Liver (tissue), 9 donors: ENCODE results near the gene PCYT1A. TPM values are rescaled to one million over a fixed set of nuclear protein-coding genes. Genes with fewer than 3 reads are reported as not detected.

ENCODE experiments used
- DNase-seq: peaks from one replicate; pipeline ENCODE4 v3.0.0-alpha.2; 2017; ENCODE audit warnings: low spot score
- H3K27ac ChIP-seq, 2 donors: one replicate each; pipeline ENCODE4 v1.7.0; 2013; ENCODE audit warnings: inconsistent platforms in 2 of 2, low read length in 2 of 2, control low read depth in 1 of 2, low read depth in 1 of 2, mild to moderate bottlenecking in 1 of 2
- H3K27me3 ChIP-seq, 4 donors: one replicate each; pipeline versions ENCODE4 v1.6.1 to v1.7.0; 2013; ENCODE audit warnings: low read length in 3 of 4, inconsistent platforms in 1 of 4, mild to moderate bottlenecking in 1 of 4, moderate library complexity in 1 of 4; ENCODE audit not compliant: control insufficient read depth in 4 of 4, insufficient read depth in 4 of 4
- H3K36me3 ChIP-seq, 4 donors: one replicate each; pipeline versions ENCODE4 v1.6.1 to v1.7.0; 2013; ENCODE audit warnings: low read length in 3 of 4, mild to moderate bottlenecking in 3 of 4, low read depth in 1 of 4, moderate library complexity in 1 of 4; ENCODE audit not compliant: control insufficient read depth in 4 of 4, insufficient read depth in 3 of 4
- H3K4me1 ChIP-seq, 4 donors: one replicate each; pipeline versions ENCODE4 v1.6.1 to v1.7.0; 2013; ENCODE audit warnings: low read length in 3 of 4, mild to moderate bottlenecking in 3 of 4, moderate library complexity in 1 of 4; ENCODE audit not compliant: control insufficient read depth in 4 of 4, insufficient read depth in 4 of 4
- H3K4me3 ChIP-seq, 3 donors: one replicate each; pipeline versions ENCODE4 v1.6.1 to v1.7.0; 2013; ENCODE audit warnings: low read length in 3 of 3, control low read depth in 1 of 3, low read depth in 1 of 3, mild to moderate bottlenecking in 1 of 3
- H3K9ac ChIP-seq, 2 donors: one replicate each; pipeline ENCODE4 v1.7.0; 2013; ENCODE audit warnings: low read length in 2 of 2, mild to moderate bottlenecking in 2 of 2, moderate library complexity in 2 of 2, control low read depth in 1 of 2, low read depth in 1 of 2
- H3K9me3 ChIP-seq, 4 donors: one replicate each; pipeline versions ENCODE4 v1.6.1 to v1.7.0; 2013; ENCODE audit warnings: low read length in 3 of 4; ENCODE audit not compliant: control insufficient read depth in 4 of 4
- EGR1 ChIP-seq, 2 donors: IDR thresholded peaks; 2 replicates each; pipeline ENCODE4 v1.6.1; 2016 to 2018; ENCODE audit warnings: antibody characterized with exemption in 2 of 2, low read depth in 2 of 2
- FOXA1 ChIP-seq: IDR thresholded peaks from 2 replicates; pipeline ENCODE4 v1.6.1; 2016; ENCODE audit warnings: antibody characterized with exemption
- FOXA2 ChIP-seq: IDR thresholded peaks from 2 replicates; pipeline ENCODE4 v1.6.1; 2016; ENCODE audit warnings: antibody characterized with exemption
- GABPA ChIP-seq, 2 donors: IDR thresholded peaks in 1 of 2; conservative IDR thresholded peaks in 1 of 2; 2 replicates each; pipeline ENCODE4 v1.6.1; 2016; ENCODE audit warnings: antibody characterized with exemption in 2 of 2, mild to moderate bottlenecking in 1 of 2, moderate library complexity in 1 of 2
- HNF4A ChIP-seq, 2 donors: conservative IDR thresholded peaks; 2 replicates each; pipeline ENCODE4 v1.6.1; 2016; ENCODE audit warnings: antibody characterized with exemption in 2 of 2, mild to moderate bottlenecking in 2 of 2
- HNF4G ChIP-seq: IDR thresholded peaks from 2 replicates; pipeline ENCODE4 v1.6.1; 2016; ENCODE audit warnings: antibody characterized with exemption
- JUND ChIP-seq, 2 donors: IDR thresholded peaks; 2 replicates each; pipeline ENCODE4 v1.6.1; 2016; ENCODE audit warnings: antibody characterized with exemption in 2 of 2
- NR2F2 ChIP-seq: IDR thresholded peaks from 2 replicates; pipeline ENCODE4 v1.6.1; 2016; ENCODE audit warnings: antibody characterized with exemption
- RAD21 ChIP-seq, 2 donors: IDR thresholded peaks; 2 replicates each; pipeline ENCODE4 v1.6.1; 2016; ENCODE audit warnings: antibody characterized with exemption in 2 of 2, mild to moderate bottlenecking in 2 of 2
- RXRA ChIP-seq, 2 donors: IDR thresholded peaks; 2 replicates each; pipeline ENCODE4 v1.6.1; 2017 to 2018; ENCODE audit warnings: antibody characterized with exemption in 2 of 2, mild to moderate bottlenecking in 1 of 2
- SP1 ChIP-seq: IDR thresholded peaks from 2 replicates; pipeline ENCODE4 v1.6.1; 2018; ENCODE audit warnings: antibody characterized with exemption, mild to moderate bottlenecking
- TAF1 ChIP-seq: conservative IDR thresholded peaks from 2 replicates; pipeline ENCODE4 v1.6.1; 2016; ENCODE audit warnings: antibody characterized with exemption, mild to moderate bottlenecking
- YY1 ChIP-seq: IDR thresholded peaks from 2 replicates; pipeline ENCODE4 v1.6.1; 2016; ENCODE audit warnings: antibody characterized with exemption, mild to moderate bottlenecking
- WGBS: extraction: QIAGEN DNeasy Blood & Tissue Kit; methylation state at CpG from one replicate; pipeline ENCODE4 v1.1.7; 2013; 5-methylcytosine and 5-hydroxymethylcytosine counted together
- polyA plus RNA-seq, 2 donors: library from polyadenylated mRNA; stranded (reverse) in 1 of 2; unstranded in 1 of 2; fragments of 200-250 nt in 1 of 2; fragments of >200 nt in 1 of 2; fragmentation: Nextera tagmentation in 1 of 2; extraction: Ambion mirVana in 1 of 2; gene quantifications; one replicate each; pipeline versions ENCODE4 v1.2.1 to v1.2.3, GENCODE V29; 2013 to 2015
- total RNA-seq, 2 donors: library from RNA; depleted of rRNA; stranded (reverse); fragments of >200 nt; gene quantifications; one replicate each; pipeline ENCODE4 v1.2.3, GENCODE V29; 2014
- TF ChIP-seq, protein P1 (sequence below): fragments of 150-350 bp; IDR thresholded peaks from 2 replicates; pipeline ENCODE4 v1.5.1; 2017; ENCODE audit warnings: improper control_type of control experiment, low read depth, low read length; ENCODE audit not compliant: missing input control
- TF ChIP-seq, protein P2 (sequence below): IDR thresholded peaks from 2 replicates; pipeline ENCODE4 v1.6.1; 2016; ENCODE audit warnings: antibody characterized with exemption
- TF ChIP-seq, protein P3 (sequence below): IDR thresholded peaks from 2 replicates; pipeline ENCODE4 v1.6.1; 2016; ENCODE audit warnings: antibody characterized with exemption
- TF ChIP-seq, protein P4 (sequence below): IDR thresholded peaks from 2 replicates; pipeline ENCODE4 v1.6.1; 2016; ENCODE audit warnings: antibody characterized with exemption
- donor health status: healthy.
- donor health status: healthy.
- donor health status: healthy.
- donor health status: healthy.
- donor health status: healthy.

PCYT1A gene
- total and polyA plus RNA-seq, 4 donors: 12.5 to 56.8 (median 24.3) TPM

DNA sequence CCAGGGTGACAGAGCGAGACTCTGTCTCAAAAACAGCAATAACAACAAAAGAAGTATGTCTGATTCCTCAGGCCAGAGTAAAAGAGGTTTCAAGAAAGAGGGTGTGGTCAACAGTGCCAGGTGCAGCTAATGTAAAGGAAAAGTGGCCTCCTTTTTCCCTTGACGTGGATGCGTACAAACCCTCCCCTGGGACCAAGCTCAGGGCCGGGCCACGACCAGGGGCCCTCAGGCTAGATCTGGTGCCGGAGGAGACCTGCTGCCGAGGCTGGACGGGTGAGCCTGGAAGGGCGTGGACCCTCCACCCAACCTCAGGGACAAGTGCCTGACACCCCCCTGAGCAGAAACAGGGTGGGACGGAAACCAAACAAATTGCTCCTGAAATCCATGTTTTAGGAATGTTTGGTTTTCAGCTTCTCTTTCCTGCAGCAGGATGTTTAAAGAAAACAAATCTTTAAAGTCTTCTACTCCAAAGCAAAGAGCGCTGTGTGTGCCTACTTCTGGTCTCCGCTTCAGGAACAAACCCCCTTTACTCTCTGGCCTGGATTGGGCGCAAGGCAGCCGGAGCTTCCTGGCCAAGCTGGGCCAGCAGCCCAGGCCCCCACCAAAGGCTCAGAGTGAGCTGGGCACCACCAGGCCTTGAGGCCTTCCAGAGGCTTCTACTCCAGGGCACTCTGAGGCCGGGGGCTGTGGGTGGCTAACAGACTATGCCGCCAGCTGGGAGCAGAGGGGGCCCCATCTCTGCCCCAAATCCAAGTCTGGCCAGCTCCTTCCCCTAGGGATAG, 97.8 kb downstream of the PCYT1A start:
- WGBS: 93% methylated on average over 16 of the region's 16 CpGs
- no peak for DNase-seq

DNA sequence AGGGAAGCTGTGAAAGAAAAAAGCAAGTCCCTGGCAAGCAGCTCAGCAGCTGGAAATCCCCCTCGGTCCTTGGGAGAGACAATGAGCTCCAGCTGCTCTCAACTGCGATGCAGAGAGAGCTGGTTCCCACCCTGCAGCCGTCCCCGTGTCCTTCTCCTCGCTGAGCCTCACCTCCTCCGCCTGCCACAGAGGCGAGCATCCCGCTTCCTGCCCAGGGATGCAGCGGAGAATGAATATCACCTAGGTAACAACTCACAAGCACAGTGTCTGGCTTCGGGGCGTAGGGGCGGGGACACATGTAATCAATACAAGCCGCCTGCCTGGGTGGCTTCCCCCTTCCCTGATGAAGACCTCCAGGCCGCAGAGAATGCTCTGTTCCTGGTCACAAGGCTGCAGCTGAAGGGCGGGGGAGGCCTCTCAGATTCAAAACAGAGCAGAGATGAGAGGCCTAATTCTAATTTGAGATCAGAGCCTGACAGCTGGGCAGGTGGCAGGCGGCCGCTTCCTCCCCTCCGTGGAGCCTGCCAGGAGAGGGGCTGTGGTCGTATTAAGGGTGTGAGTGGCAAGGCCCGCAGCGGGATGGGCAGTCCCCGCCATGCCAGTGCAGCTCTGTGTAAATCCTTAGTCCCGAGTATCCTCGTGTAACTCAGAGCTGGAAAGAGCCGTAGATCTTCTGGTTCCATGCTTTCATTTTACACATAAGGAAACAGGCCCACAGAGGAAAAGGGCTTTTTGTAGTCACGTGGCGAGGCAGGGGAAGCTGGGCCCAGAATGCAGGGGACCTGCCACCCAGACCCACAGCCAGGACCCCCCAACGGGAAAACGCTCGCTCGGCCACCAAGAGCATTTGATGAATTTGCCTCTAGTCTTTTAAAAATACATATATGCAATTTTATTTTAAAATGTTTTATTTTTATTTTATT, 100.6 kb downstream of the PCYT1A start:
- no peak for DNase-seq
- no peak overlapping the region for H3K4me3 ChIP-seq
- TF ChIP-seq, protein P1, sequence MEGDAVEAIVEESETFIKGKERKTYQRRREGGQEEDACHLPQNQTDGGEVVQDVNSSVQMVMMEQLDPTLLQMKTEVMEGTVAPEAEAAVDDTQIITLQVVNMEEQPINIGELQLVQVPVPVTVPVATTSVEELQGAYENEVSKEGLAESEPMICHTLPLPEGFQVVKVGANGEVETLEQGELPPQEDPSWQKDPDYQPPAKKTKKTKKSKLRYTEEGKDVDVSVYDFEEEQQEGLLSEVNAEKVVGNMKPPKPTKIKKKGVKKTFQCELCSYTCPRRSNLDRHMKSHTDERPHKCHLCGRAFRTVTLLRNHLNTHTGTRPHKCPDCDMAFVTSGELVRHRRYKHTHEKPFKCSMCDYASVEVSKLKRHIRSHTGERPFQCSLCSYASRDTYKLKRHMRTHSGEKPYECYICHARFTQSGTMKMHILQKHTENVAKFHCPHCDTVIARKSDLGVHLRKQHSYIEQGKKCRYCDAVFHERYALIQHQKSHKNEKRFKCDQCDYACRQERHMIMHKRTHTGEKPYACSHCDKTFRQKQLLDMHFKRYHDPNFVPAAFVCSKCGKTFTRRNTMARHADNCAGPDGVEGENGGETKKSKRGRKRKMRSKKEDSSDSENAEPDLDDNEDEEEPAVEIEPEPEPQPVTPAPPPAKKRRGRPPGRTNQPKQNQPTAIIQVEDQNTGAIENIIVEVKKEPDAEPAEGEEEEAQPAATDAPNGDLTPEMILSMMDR: no peak
- TF ChIP-seq YY1 (no peak), NR2F2 (no peak), GABPA (IDR thresholded peaks at IDR 0.05 in 1 of 2, conservative IDR thresholded peaks at IDR 0.05 in 1 of 2) (no peak), EGR1 (IDR thresholded peaks at IDR 0.05; ENCODE audit: low read depth in 2 of 2) (no peak), FOXA2 (no peak), RXRA (IDR thresholded peaks at IDR 0.05) (no peak), SP1 (no peak)
- TF ChIP-seq, protein P2, sequence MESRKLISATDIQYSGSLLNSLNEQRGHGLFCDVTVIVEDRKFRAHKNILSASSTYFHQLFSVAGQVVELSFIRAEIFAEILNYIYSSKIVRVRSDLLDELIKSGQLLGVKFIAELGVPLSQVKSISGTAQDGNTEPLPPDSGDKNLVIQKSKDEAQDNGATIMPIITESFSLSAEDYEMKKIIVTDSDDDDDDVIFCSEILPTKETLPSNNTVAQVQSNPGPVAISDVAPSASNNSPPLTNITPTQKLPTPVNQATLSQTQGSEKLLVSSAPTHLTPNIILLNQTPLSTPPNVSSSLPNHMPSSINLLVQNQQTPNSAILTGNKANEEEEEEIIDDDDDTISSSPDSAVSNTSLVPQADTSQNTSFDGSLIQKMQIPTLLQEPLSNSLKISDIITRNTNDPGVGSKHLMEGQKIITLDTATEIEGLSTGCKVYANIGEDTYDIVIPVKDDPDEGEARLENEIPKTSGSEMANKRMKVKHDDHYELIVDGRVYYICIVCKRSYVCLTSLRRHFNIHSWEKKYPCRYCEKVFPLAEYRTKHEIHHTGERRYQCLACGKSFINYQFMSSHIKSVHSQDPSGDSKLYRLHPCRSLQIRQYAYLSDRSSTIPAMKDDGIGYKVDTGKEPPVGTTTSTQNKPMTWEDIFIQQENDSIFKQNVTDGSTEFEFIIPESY: no peak
- TF ChIP-seq, protein P3, sequence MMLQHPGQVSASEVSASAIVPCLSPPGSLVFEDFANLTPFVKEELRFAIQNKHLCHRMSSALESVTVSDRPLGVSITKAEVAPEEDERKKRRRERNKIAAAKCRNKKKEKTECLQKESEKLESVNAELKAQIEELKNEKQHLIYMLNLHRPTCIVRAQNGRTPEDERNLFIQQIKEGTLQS: no peak
- no peaks in the 10 kb centered on the region for H3K36me3 ChIP-seq
- H3K27me3 ChIP-seq: no peaks in the 10 kb centered on the region
- H3K9me3 ChIP-seq: no peaks in the 10 kb centered on the region
- no peaks in the 10 kb centered on the region for H3K4me1 ChIP-seq
- H3K9ac ChIP-seq: no peak overlapping the region
- no peak overlapping the region for H3K27ac ChIP-seq
- WGBS: 68% methylated on average over 31 of the region's 31 CpGs

More for the DNA sequence above, 97.8 kb downstream of the PCYT1A start:
- no peak overlapping the region for H3K9ac ChIP-seq
- TF ChIP-seq RXRA (IDR thresholded peaks at IDR 0.05): no peak
- no peak for TF ChIP-seq HNF4A (conservative IDR thresholded peaks at IDR 0.05)
- TF ChIP-seq, protein P4, sequence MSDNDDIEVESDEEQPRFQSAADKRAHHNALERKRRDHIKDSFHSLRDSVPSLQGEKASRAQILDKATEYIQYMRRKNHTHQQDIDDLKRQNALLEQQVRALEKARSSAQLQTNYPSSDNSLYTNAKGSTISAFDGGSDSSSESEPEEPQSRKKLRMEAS: no peak
- no peak for TF ChIP-seq GABPA (IDR thresholded peaks at IDR 0.05 in 1 of 2, conservative IDR thresholded peaks at IDR 0.05 in 1 of 2)
- TF ChIP-seq TAF1: no peak
- TF ChIP-seq NR2F2: no peak
- no peak for TF ChIP-seq HNF4G
- TF ChIP-seq RAD21 (IDR thresholded peaks at IDR 0.05): no peak
- no peak for TF ChIP-seq SP1
- no peak for TF ChIP-seq FOXA1
- TF ChIP-seq JUND (IDR thresholded peaks at IDR 0.05): no peak
- TF ChIP-seq EGR1 (IDR thresholded peaks at IDR 0.05; ENCODE audit: low read depth in 2 of 2): no peak
- no peak overlapping the region for H3K27ac ChIP-seq
- H3K27me3 ChIP-seq: no peaks in the 10 kb centered on the region
- H3K36me3 ChIP-seq: no peaks in the 10 kb centered on the region
- H3K9me3 ChIP-seq: no peaks in the 10 kb centered on the region
- peaks cover 5 to 19% (median 10%) of the 10 kb centered on the region in 4 donors for H3K4me1 ChIP-seq
- H3K4me3 ChIP-seq: no peak overlapping the region
